ENCODE measurements around the gene CARMIL1. TPM values are rescaled to one million over a fixed set of nuclear protein-coding genes. Genes with fewer than 3 reads are reported as not detected.

Gene CARMIL1
- total RNA-seq, 1 donor from 2014 or later = 10.6 TPM

- DNase-seq = no peak
Observed at GRCh38 chr6:25337431-25337830, 58.3 kb downstream of the CARMIL1 start.

GRCh38 chr6:25340431-25341202 is 61.4 kb downstream of the CARMIL1 start:
- no peak for DNase-seq

- no peak for DNase-seq
Observed at GRCh38 chr6:25341203-25341552, 62.0 kb downstream of the CARMIL1 start.

- no peak for DNase-seq
Observed at GRCh38 chr6:25341923-25342619, 62.9 kb downstream of the CARMIL1 start.

GRCh38 chr6:25342802-25343201 is 63.6 kb downstream of the CARMIL1 start:
- peak; percentile 2 for DNase-seq

GRCh38 chr6:25343984-25344383 is 64.8 kb downstream of the CARMIL1 start:
- DNase-seq = no peak

GRCh38 chr6:25344827-25345226 is 65.7 kb downstream of the CARMIL1 start:
- DNase-seq = no peak

- DNase-seq = no peak
Observed at GRCh38 chr6:25346064-25346463, 66.9 kb downstream of the CARMIL1 start.

GRCh38 chr6:25350573-25350972 is 71.4 kb downstream of the CARMIL1 start:
- DNase-seq = no peak

- no peak for DNase-seq
Observed at GRCh38 chr6:25351485-25351884, 72.3 kb downstream of the CARMIL1 start.

GRCh38 chr6:25352285-25352684 is 73.1 kb downstream of the CARMIL1 start:
- no peak for DNase-seq

- DNase-seq = no peak
Observed at GRCh38 chr6:25354078-25354932, 75.1 kb downstream of the CARMIL1 start.

GRCh38 chr6:25359191-25359861 is 80.2 kb downstream of the CARMIL1 start:
- no peak for DNase-seq

- DNase-seq = no peak
Observed at GRCh38 chr6:25359891-25360290, 80.7 kb downstream of the CARMIL1 start.

- DNase-seq = no peak
Observed at GRCh38 chr6:25360621-25361020, 81.4 kb downstream of the CARMIL1 start.

GRCh38 chr6:25363427-25363826 is 84.3 kb downstream of the CARMIL1 start:
- no peak for DNase-seq

- DNase-seq = no peak
Observed at GRCh38 chr6:25365154-25365553, 86.0 kb downstream of the CARMIL1 start.

GRCh38 chr6:25366903-25367545 is 87.8 kb downstream of the CARMIL1 start:
- DNase-seq = no peak

- DNase-seq = no peak
Observed at GRCh38 chr6:25369036-25369432, 89.9 kb downstream of the CARMIL1 start.

- DNase-seq = no peak
Observed at GRCh38 chr6:25369433-25370177, 90.4 kb downstream of the CARMIL1 start.

Data from dermis blood vessel endothelial cell (primary cell).